Muscle layer of colon (tissue), 2 donors: ENCODE data around the gene WRAP73.

ENCODE experiments used
- H3K27ac ChIP-seq: one replicate; pipeline ENCODE4 v1.7.0; 2013; ENCODE audit warnings: low read depth, mild to moderate bottlenecking, low read length, moderate library complexity
- H3K27me3 ChIP-seq, 2 donors: one replicate each; pipeline ENCODE4 v1.7.0; 2013; ENCODE audit warnings: low read length in 2 of 2, mild to moderate bottlenecking in 2 of 2; ENCODE audit not compliant: insufficient read depth in 2 of 2, control insufficient read depth in 1 of 2
- H3K36me3 ChIP-seq: one replicate; pipeline ENCODE4 v1.7.0; 2013; ENCODE audit warnings: mild to moderate bottlenecking, low read length; ENCODE audit not compliant: insufficient read depth
- H3K4me1 ChIP-seq: one replicate; pipeline ENCODE4 v1.7.0; 2013; ENCODE audit warnings: mild to moderate bottlenecking, low read length; ENCODE audit not compliant: insufficient read depth
- H3K4me3 ChIP-seq, 2 donors: one replicate each; pipeline ENCODE4 v1.7.0; 2013; ENCODE audit warnings: low read length in 2 of 2, low read depth in 1 of 2, mild to moderate bottlenecking in 1 of 2, moderate library complexity in 1 of 2
- H3K9ac ChIP-seq: one replicate; pipeline ENCODE4 v1.7.0; 2013; ENCODE audit warnings: low read length
- H3K9me3 ChIP-seq: one replicate; pipeline ENCODE4 v1.7.0; 2013; ENCODE audit warnings: mild to moderate bottlenecking, low read length
- donor health status: abdominal sarcoma.
- donor health status: Adenocarcinoma of cecum.

WRAP73 gene

GRCh38 chr1:3680488-3681230 lies 30.8 kb upstream of the WRAP73 start:
- Histone ChIP-seq H3K27me3 (peaks cover 0 to 31% of the 10 kb centered on the region in 2 donors), H3K4me3 (no peak overlapping the region), H3K4me1 (no peaks in the 10 kb centered on the region), H3K9me3 (no peaks in the 10 kb centered on the region), H3K9ac (no peak overlapping the region), H3K36me3 (no peaks in the 10 kb centered on the region), H3K27ac (no peak overlapping the region)

DNA sequence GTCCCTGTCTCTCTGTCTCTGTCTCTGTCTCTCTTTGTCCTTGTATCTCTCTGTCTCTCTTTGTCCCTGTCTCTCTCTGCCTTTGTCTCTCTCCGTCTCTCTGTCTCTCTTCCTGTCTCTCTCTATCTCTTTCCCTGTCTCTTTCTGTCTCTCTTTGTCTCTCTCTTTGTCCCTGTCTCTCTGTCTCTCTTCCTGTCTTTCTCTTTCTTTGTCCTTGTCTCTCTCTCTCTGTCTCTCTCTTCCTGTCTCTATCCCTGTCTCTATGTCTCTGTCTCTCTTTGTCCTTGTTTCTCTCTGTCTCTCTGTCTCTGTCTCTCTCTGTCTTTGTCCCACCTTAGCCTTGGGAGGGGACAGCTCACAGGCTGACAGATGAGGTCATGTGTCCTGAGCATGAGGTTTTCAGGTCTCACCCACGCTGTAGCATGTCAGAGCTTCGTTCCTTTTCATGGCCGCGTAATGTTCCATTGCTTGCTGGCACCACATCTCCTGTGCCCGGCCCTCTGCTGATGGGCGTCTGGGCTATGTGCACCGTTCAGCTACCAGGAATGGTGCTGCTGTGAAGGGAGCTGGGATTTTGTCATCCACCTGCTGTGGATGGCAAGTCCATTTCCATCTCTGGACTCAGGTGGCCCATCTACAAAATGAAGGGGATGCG lies 30.0 kb upstream of the WRAP73 start:
- no peak overlapping the region for H3K27ac ChIP-seq
- no peak overlapping the region for H3K4me3 ChIP-seq
- no peak overlapping the region for H3K9ac ChIP-seq
- no peaks in the 10 kb centered on the region for H3K36me3 ChIP-seq
- peaks cover 0 to 27% of the 10 kb centered on the region in 2 donors for H3K27me3 ChIP-seq
- H3K4me1 ChIP-seq = no peaks in the 10 kb centered on the region
- no peaks in the 10 kb centered on the region for H3K9me3 ChIP-seq

DNA sequence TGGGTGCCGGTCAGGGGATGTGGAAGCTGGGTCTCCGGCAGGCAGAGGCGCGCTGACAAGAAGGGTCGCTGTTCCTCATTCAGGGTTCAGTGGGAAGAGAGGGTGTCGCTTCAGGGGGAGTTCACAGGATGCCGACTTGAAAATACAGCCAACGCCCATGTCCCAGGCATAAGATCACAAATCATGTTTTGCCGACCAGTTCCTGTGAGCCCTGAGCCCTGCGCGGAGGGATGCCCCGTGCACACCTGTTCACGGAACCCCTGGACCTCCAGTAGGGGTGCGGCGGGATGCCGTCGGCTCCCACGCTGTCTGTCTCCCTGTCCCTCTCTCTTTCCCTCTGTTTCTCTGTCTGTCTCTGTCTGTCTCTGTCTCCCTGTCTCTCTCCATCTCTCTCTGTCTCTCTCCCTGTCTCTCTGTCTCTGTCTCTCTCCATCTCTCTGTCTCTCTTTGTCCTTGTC lies 29.2 kb upstream of the WRAP73 start:
- no peaks in the 10 kb centered on the region for H3K4me1 ChIP-seq
- H3K9me3 ChIP-seq = no peaks in the 10 kb centered on the region
- H3K27me3 ChIP-seq = peaks cover 0 to 28% of the 10 kb centered on the region in 2 donors
- H3K4me3 ChIP-seq = no peak overlapping the region
- no peak overlapping the region for H3K27ac ChIP-seq
- no peaks in the 10 kb centered on the region for H3K36me3 ChIP-seq
- no peak overlapping the region for H3K9ac ChIP-seq

DNA sequence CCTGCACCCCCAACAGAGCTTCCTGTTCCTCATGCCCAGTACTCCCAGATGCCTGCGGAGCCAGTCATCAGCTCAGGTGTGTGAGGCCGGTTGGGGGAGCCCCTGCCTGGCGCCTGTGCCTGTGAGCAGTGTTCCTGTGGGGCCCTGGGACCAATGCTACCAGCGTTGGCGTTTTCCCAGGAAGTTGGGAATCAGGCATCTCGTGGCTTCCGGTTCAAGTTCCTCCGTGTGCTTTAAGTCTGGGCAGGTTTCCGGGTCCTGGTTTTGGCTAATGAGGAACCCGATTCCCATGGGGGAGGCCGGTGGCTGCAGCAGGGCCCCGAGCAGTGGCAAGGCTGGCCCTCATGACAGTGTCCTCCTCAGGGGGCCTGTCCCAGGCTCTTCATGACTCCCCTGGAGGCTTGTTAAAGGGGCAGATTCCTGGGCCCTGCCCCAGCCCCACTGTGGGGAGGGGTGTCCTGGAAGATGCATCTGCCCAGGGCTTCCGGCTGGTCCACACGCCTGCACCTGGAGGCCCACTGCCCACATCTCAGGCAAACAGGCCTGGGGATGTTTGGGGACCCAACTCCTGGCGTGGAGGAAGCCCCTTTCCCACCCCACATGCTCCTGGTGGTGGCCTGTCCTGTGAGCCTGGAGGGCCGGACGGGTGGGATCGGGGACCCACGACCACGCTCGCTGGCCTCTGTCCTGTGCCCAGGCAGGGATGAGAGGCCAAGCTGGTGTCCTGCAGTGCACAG lies 28.6 kb upstream of the WRAP73 start:
- H3K27ac ChIP-seq = no peak overlapping the region
- H3K4me3 ChIP-seq = no peak overlapping the region
- H3K9me3 ChIP-seq = no peaks in the 10 kb centered on the region
- peaks cover 0 to 24% of the 10 kb centered on the region in 2 donors for H3K27me3 ChIP-seq
- no peaks in the 10 kb centered on the region for H3K4me1 ChIP-seq
- H3K36me3 ChIP-seq = no peaks in the 10 kb centered on the region
- H3K9ac ChIP-seq = no peak overlapping the region

- Histone ChIP-seq H3K27ac (no peak overlapping the region), H3K4me1 (no peaks in the 10 kb centered on the region), H3K36me3 (no peaks in the 10 kb centered on the region), H3K9ac (no peak overlapping the region), H3K9me3 (no peaks in the 10 kb centered on the region), H3K4me3 (no peak overlapping the region), H3K27me3 (peaks cover 0 to 23% of the 10 kb centered on the region in 2 donors)
Observed at GRCh38 chr1:3677484-3677883, 27.6 kb upstream of the WRAP73 start.

DNA sequence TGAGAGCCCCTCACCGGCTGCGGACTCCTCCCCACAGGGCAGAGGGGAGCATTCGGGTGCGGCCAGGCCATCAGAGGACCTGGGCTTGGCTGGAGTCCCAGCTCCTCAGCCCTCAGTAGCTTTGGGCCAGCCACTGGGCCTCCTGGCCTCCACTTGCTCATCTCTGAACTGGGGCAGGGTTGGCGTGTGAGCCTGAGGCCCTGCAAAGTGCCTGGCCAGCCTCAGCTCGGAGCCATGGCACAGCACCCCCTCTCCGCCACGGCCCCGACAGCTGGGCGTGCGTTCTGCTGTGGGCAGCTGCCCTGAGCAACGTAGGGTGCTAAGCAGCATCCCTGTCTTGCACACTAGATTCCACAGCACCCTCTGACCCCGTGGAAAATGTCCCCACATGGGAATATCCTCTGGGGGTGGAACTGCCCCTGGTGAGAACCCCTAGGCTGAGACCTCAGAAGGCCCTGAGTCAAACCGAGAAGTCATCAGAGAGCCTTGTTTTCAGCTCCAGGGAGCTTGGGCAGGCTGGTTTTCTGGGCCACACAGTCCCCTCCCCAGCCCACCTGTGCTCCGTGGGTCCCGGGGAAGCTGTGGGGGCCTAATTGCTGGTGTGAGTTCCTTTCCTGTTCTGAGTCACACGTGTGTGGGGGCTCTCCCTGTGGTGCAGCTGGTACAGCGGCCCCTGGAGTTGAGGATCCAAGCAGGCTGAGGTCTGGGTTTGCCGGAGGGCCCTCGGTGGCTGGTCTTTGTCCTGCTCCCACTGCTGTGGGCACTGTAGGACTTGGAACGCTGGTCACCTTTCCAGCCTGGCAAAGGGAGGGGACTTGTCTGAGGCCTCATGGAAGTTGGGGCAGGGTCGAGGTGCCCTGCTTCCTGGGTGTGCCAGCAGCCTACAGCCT lies 26.9 kb upstream of the WRAP73 start:
- no peaks in the 10 kb centered on the region for H3K36me3 ChIP-seq
- H3K4me3 ChIP-seq = no peak overlapping the region
- H3K9ac ChIP-seq = no peak overlapping the region
- H3K27me3 ChIP-seq = peaks cover 0 to 20% of the 10 kb centered on the region in 2 donors
- H3K4me1 ChIP-seq = no peaks in the 10 kb centered on the region
- no peak overlapping the region for H3K27ac ChIP-seq
- H3K9me3 ChIP-seq = no peaks in the 10 kb centered on the region

- no peaks in the 10 kb centered on the region for H3K36me3 ChIP-seq
- H3K27ac ChIP-seq = no peak overlapping the region
- no peaks in the 10 kb centered on the region for H3K9me3 ChIP-seq
- H3K9ac ChIP-seq = no peak overlapping the region
- no peaks in the 10 kb centered on the region for H3K4me1 ChIP-seq
- no peak overlapping the region for H3K4me3 ChIP-seq
- H3K27me3 ChIP-seq = peaks cover 0 to 32% of the 10 kb centered on the region in 2 donors
Observed at GRCh38 chr1:3675436-3675835, 25.5 kb upstream of the WRAP73 start.

DNA sequence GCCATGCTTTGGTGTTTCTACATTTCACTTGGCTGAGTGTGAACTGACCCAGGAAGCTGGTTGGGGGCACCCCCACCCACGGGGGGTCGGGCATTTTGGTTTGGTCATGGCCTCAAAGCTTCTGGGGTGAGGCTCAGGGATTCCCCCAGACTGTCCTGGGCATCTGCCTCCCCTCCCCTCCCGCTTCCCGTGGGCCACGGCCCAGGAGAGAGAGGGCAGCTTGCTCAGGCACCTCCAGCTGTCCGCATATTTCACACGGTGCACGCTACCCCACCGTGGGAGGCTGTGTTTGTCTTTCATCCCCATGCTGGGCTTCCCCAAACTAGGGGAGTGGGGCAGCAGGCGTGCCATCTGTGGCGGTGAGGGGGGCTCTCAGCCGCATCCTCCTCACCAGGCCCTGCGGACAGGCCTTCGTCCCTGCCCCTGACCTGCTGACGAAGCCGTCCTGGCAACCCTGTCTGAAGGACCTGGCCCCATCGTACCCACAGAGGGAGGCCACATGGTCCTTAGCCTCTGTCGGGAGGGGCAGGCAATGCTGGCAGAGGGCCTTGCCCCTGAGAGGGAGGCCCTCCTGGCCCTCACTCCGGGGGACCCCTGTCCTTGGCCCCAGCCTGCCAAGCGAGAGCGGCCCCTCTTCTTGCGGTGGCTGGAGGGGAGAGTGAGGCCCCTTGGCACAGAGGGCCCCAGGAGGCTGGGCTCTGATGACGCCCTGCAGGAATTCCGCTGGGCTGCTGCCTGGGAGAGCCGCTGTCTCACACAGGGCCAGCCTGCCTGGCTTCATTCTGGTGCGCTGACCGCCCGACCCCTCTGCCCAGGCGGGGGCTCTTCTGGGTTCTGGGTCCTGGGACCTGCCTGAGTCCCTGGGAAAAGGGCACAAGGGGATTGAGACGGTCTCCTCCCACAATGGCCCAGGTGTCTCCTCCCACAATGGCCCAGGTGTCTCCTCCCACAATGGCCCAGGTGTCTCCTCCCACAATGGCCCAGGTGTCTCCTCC lies 24.5 kb upstream of the WRAP73 start:
- H3K36me3 ChIP-seq = no peaks in the 10 kb centered on the region
- peaks cover 0 to 39% of the 10 kb centered on the region in 2 donors for H3K27me3 ChIP-seq

DNA sequence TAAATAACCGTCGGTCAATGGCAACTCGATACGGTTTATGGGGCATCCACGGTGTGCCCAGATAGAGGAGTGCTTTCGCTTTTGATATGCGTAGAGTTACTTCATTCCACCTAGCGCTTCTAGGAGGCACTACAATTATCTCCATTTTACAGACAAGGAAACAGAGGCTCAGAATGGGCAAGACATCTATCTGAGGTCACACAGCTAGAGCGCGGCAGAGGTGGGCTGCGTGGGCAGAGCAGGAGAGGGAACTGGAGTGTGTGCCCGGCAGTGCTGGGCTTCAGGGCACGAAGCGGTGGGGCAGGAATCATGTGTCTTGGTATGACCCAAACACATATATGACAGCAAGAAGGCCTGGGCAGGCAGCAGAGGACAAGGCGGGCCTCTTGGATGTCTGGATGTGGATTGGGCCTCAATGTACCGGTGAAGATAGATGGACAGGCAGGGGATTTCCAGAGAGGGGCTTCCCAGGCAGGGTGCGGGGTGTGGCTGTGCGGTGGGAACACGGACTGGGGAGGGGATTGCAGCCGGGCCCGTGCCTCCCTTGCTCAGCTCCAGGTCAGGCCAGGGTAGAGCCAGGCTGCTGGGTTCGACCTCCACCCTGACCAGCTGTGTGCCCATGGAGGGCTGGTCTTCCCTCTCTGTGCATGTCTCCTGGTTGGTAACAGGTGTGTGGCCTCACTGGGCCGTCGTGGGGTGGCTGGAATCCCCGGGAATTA lies 23.6 kb upstream of the WRAP73 start:
- no peak overlapping the region for H3K27ac ChIP-seq
- no peaks in the 10 kb centered on the region for H3K4me1 ChIP-seq

More for the DNA sequence above, 24.5 kb upstream of the WRAP73 start:
- Histone ChIP-seq H3K4me1 (no peaks in the 10 kb centered on the region), H3K27ac (no peak overlapping the region), H3K9ac (no peak overlapping the region), H3K9me3 (no peaks in the 10 kb centered on the region), H3K4me3 (no peak overlapping the region)

DNA sequence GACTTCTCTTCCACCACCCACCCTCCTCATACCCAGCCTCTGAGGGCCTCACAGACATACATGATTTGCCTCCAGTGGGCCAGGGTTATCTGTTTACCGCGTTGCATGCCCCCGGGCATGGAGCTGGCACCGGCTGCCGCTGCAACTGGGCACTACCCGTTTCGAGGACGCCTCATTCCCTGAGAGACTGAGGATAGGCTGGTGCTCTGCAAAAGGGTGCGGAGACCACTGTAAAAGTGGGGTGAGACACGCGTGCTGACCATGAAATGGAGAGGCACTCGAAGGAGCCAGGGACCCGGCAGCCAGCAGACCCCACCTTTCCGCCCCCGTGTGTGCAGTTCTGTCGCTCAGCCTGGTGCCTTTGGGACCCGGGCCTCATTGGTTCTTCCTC lies 23.1 kb upstream of the WRAP73 start:
- Histone ChIP-seq H3K36me3 (no peaks in the 10 kb centered on the region), H3K9me3 (no peaks in the 10 kb centered on the region), H3K4me3 (no peak overlapping the region), H3K9ac (no peak overlapping the region), H3K27ac (no peak overlapping the region), H3K4me1 (no peaks in the 10 kb centered on the region), H3K27me3 (peaks cover 0 to 40% of the 10 kb centered on the region in 2 donors)

More for the DNA sequence above, 23.6 kb upstream of the WRAP73 start:
- Histone ChIP-seq H3K9me3 (no peaks in the 10 kb centered on the region), H3K9ac (no peak overlapping the region), H3K4me3 (no peak overlapping the region), H3K36me3 (no peaks in the 10 kb centered on the region), H3K27me3 (peaks cover 0 to 41% of the 10 kb centered on the region in 2 donors)
